GM19043 (cell line): ENCODE measurements around the gene HEPACAM.

Source experiments
- ATAC-seq: cut with Tn5 transposase; IDR thresholded peaks from one replicate; pipeline ENCODE4 v1.9.1; 2021; ENCODE audit warnings: low read depth; ENCODE audit not compliant: unreplicated experiment

Gene HEPACAM

GRCh38 chr11:124887667-124888013 lies 48.2 kb downstream of the HEPACAM start:
- no peak for ATAC-seq

- no peak for ATAC-seq
Observed at GRCh38 chr11:124886978-124887666, 48.7 kb downstream of the HEPACAM start.

GRCh38 chr11:124886476-124886875 lies 49.4 kb downstream of the HEPACAM start:
- no peak for ATAC-seq

- no peak for ATAC-seq
Observed at GRCh38 chr11:124884869-124885479, 50.9 kb downstream of the HEPACAM start.

GRCh38 chr11:124884340-124884739 lies 51.5 kb downstream of the HEPACAM start:
- no peak for ATAC-seq

GRCh38 chr11:124882339-124883071 lies 53.3 kb downstream of the HEPACAM start:
- no peak for ATAC-seq

GRCh38 chr11:124880958-124881357 lies 54.9 kb downstream of the HEPACAM start:
- ATAC-seq: no peak

GRCh38 chr11:124880290-124880611 lies 55.6 kb downstream of the HEPACAM start:
- ATAC-seq: no peak

- no peak for ATAC-seq
Observed at GRCh38 chr11:124879493-124880289, 56.2 kb downstream of the HEPACAM start.

- ATAC-seq: no peak
Observed at GRCh38 chr11:124878759-124879492, 56.9 kb downstream of the HEPACAM start.

GRCh38 chr11:124877910-124878758 lies 57.7 kb downstream of the HEPACAM start:
- ATAC-seq: no peak

GRCh38 chr11:124877631-124877909 lies 58.3 kb downstream of the HEPACAM start:
- ATAC-seq: no peak

- no peak for ATAC-seq
Observed at GRCh38 chr11:124876818-124877630, 58.8 kb downstream of the HEPACAM start.

- ATAC-seq: peak; percentile 92
Observed at GRCh38 chr11:124875943-124876817, 59.7 kb downstream of the HEPACAM start.

GRCh38 chr11:124875401-124875800 lies 60.4 kb downstream of the HEPACAM start:
- ATAC-seq: no peak

GRCh38 chr11:124874571-124875255 lies 61.1 kb downstream of the HEPACAM start:
- no peak for ATAC-seq

- no peak for ATAC-seq
Observed at GRCh38 chr11:124873951-124874350, 61.9 kb downstream of the HEPACAM start.
